Breast epithelium (tissue), 4 donors: ENCODE measurements around the gene FIZ1. TPM values are rescaled to one million over a fixed set of nuclear protein-coding genes. Genes with fewer than 3 reads are reported as not detected.

ENCODE experiments used
- DNase-seq, 2 donors: peaks; one replicate each; pipeline ENCODE4 v3.0.0-alpha.2; 2019; ENCODE audit warnings: low spot score in 2 of 2
- H3K27ac ChIP-seq, 2 donors: fragments of 200-600 bp; sonication (generic) in 1 of 2; one replicate each; pipeline ENCODE4 v1.5.1; 2016 to 2019; ENCODE audit warnings: mild to moderate bottlenecking in 1 of 2
- H3K27me3 ChIP-seq, 2 donors: fragments of 200-600 bp; sonication (generic) in 1 of 2; one replicate each; pipeline versions ENCODE4 v1.5.1 to v1.6.0; 2017 to 2019; ENCODE audit warnings: control low read depth in 1 of 2, mild to moderate bottlenecking in 1 of 2
- H3K36me3 ChIP-seq: fragments of 200-600 bp; one replicate; pipeline ENCODE4 v1.5.1; 2019
- H3K4me1 ChIP-seq, 2 donors: fragments of 200-600 bp; sonication (generic); one replicate each; pipeline ENCODE4 v1.5.1; 2016 to 2019; ENCODE audit warnings: control low read depth in 1 of 2
- H3K4me3 ChIP-seq, 3 donors: fragments of 200-600 bp; sonication (generic); 1 replicate in 2 of 3; 2 replicates in 1 of 3; pipeline ENCODE4 v1.5.1; 2016 to 2019; ENCODE audit warnings: mild to moderate bottlenecking in 3 of 3, moderate library complexity in 2 of 3
- H3K9me3 ChIP-seq, 2 donors: fragments of 200-600 bp; sonication (generic) in 1 of 2; one replicate each; pipeline ENCODE4 v1.5.1; 2016 to 2019; ENCODE audit warnings: control low read depth in 1 of 2
- CTCF ChIP-seq, 3 donors: fragments of 450-650 bp; IDR thresholded peaks; one replicate each; pipeline ENCODE4 v1.5.1; 2016 to 2017; ENCODE audit warnings: antibody characterized with exemption in 3 of 3, mild to moderate bottlenecking in 3 of 3, moderate library complexity in 3 of 3
- POLR2A ChIP-seq: fragments of 450-650 bp; IDR thresholded peaks from one replicate; pipeline ENCODE4 v1.6.1; 2016; ENCODE audit warnings: antibody characterized with exemption, mild to moderate bottlenecking, moderate library complexity
- POLR2AphosphoS5 ChIP-seq, 3 donors: sonication (generic); formaldehyde crosslinking; IDR thresholded peaks; one replicate each; pipeline ENCODE4 v1.6.1; 2017; ENCODE audit warnings: antibody characterized with exemption in 3 of 3
- intact Hi-C: fragments of 100-400 bp; cut with DNase I; formaldehyde crosslinking; loops from one replicate; pipeline ENCODE4 v1.15.1; 2023; ENCODE audit warnings: low total_unique reads
- total RNA-seq, 3 donors: library from RNA; depleted of rRNA; stranded (reverse); fragments of >200 nt; gene quantifications; one replicate each; pipeline ENCODE4 v1.1.0, GENCODE V29; 2016

The FIZ1 gene
- total RNA-seq, 3 donors from 2014 or later, result 3.7 to 7.5 (median 6.1) TPM

GRCh38 chr19:55549500-55550320 is 49.6 kb downstream of the FIZ1 start:
- no peak for TF ChIP-seq POLR2AphosphoS5 (IDR thresholded peaks at IDR 0.05)
- no peak for TF ChIP-seq POLR2A
- no peak for TF ChIP-seq CTCF (IDR thresholded peaks at IDR 0.05)
- Histone ChIP-seq H3K9me3 (no peaks in the 10 kb centered on the region), H3K4me3 (peak overlapping the region in 2 of 3 donors; percentile 11 to 55), H3K27me3 (no peaks in the 10 kb centered on the region), H3K4me1 (peaks cover 0 to 6% of the 10 kb centered on the region in 2 donors), H3K36me3 (no peaks in the 10 kb centered on the region), H3K27ac (peak overlapping the region; percentile 48 to 83)
- intact Hi-C loops, result no loop called here
- no peak for DNase-seq

DNA sequence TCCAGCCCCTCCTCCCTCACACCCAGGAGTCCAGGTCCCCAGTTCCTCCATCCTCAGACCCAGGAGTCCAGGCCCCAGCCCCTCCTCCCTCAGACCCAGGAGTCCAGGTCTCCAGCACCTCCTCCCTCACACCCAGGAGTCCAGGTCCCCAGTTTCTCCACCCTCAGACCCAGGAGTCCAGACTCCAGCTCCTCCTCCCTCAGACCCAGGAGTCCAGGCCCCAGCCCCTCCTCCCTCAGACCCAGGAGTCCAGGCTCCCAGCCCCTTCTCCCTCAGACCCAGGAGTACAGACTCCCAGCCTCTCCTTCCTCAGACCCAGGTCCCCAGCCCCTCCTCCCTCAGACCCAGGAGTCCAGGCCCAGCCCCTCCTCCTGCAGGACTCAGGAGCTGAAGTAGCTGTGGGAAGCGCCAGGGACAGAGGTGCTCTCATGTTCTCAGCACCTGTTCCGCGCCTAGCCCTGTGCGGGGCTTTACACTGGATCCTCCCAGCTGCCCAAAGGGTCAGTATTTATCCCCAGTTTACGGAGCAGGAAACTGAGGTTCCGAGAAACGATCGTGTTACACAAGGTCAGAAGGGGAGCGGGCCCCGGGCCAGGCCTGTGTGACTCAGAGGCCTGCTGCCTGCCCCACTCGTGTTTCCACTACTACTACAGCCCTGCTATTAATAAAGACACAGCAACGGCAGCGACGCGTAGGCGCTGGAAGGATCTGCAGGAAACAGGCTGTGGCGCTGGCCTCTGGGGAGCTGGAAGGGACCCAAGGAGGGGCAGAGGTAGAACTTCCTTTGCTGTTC is 52.3 kb downstream of the FIZ1 start:
- H3K36me3 ChIP-seq, result no peaks in the 10 kb centered on the region
- peak overlapping the region in 1 of 3 donors; percentile 49 for H3K4me3 ChIP-seq
- peak in 1 of 2 donors; percentile 69 for DNase-seq
- no peaks in the 10 kb centered on the region for H3K9me3 ChIP-seq
- H3K4me1 ChIP-seq, result peaks cover 0 to 6% of the 10 kb centered on the region in 2 donors
- TF ChIP-seq POLR2A (no peak), CTCF (IDR thresholded peaks at IDR 0.05) (no peak), POLR2AphosphoS5 (IDR thresholded peaks at IDR 0.05) (peak; percentile 57 to 91 (median 75))
- peak overlapping the region; percentile 83 to 91 for H3K27ac ChIP-seq
- intact Hi-C loops, result loop anchor here (1.0 kb wide), 1 partner anchor 40 kb away; no protein-coding TSS in a partner anchor
- no peaks in the 10 kb centered on the region for H3K27me3 ChIP-seq

DNA sequence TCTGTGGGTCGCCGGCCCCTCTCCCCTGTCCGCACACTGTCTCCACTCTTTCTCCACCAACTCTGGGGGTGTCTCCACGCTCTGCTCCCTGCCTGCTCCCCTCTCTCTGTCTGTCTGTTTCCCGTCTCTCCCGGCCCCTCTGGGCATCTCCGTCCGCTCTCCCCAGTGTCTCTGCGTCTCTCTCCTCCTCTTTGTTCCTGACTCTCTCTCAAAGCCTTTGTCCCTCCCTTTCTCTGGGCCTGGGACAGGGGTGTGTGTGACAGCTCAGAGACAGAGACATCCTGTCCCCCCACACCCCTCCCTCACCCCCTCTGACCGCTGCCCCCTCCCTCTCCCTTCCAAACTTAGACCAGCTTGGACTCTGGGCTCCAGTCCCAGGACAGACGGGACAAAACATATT is 53.3 kb downstream of the FIZ1 start:
- Histone ChIP-seq H3K27me3 (no peaks in the 10 kb centered on the region), H3K4me3 (no peak overlapping the region), H3K4me1 (peaks cover 0 to 6% of the 10 kb centered on the region in 2 donors), H3K27ac (peak overlapping the region; percentile 83 to 91), H3K36me3 (no peaks in the 10 kb centered on the region), H3K9me3 (no peaks in the 10 kb centered on the region)
- DNase-seq, result no peak
- TF ChIP-seq POLR2AphosphoS5 (IDR thresholded peaks at IDR 0.05) (no peak), CTCF (IDR thresholded peaks at IDR 0.05) (no peak), POLR2A (no peak)
- intact Hi-C loops, result loop anchor here (1.0 kb wide), 1 partner anchor 41 kb away; no protein-coding TSS in a partner anchor

- no peaks in the 10 kb centered on the region for H3K36me3 ChIP-seq
- no peaks in the 10 kb centered on the region for H3K9me3 ChIP-seq
- peak within 1 kb of the TSS; percentile 83 to 91 for H3K27ac ChIP-seq
- no peak for TF ChIP-seq POLR2AphosphoS5 (IDR thresholded peaks at IDR 0.05)
- no peak for TF ChIP-seq CTCF (IDR thresholded peaks at IDR 0.05)
- TF ChIP-seq POLR2A, result no peak
- no peaks in the 10 kb centered on the region for H3K27me3 ChIP-seq
- intact Hi-C loops, result no loop called here
- no peak within 1 kb of the TSS for H3K4me3 ChIP-seq
- no peak for DNase-seq
- H3K4me1 ChIP-seq, result peaks cover 0 to 6% of the 10 kb centered on the region in 2 donors
Measured at GRCh38 chr19:55545443-55545842, 53.9 kb downstream of the FIZ1 start, which contains the start of gene SBK3. TSS of gene SBK3 (minus strand) at chr19:55545543. CDS start at chr19:55545543, 0 bp downstream.
